PC-9 (cell line): ENCODE measurements around the gene TCEAL1.

ENCODE experiments used
- CTCF ChIP-seq: fragments of 200-600 bp; sonication (generic); conservative IDR thresholded peaks from 2 replicates; pipeline ENCODE4 v1.6.1; 2017; ENCODE audit warnings: mixed run types, antibody characterized with exemption, mild to moderate bottlenecking, moderate library complexity
- EZH2 ChIP-seq: fragments of 200-600 bp; sonication (generic); IDR thresholded peaks from 2 replicates; pipeline ENCODE4 v1.8.0; 2017; ENCODE audit warnings: antibody characterized with exemption, low read depth

- TF ChIP-seq CTCF (no peak), EZH2 (no peak)
Observed at GRCh38 chrX:103624111-103624510, 4.7 kb upstream of the TCEAL1 start.
